Neuron (in vitro differentiated cells): ENCODE measurements around the gene LRRD1.
"Not testable (repeated sequence)": the region's sequence is repeated elsewhere in the genome, so short reads cannot be mapped to it uniquely, and the experiment has no call there.

Source experiments
- H2AFZ ChIP-seq: one replicate; pipeline ENCODE4 v1.6.1; 2013; ENCODE audit warnings: low read depth, mild to moderate bottlenecking, inconsistent platforms, low read length, moderate library complexity
- H3K27me3 ChIP-seq: one replicate; pipeline ENCODE4 v1.6.1; 2013; ENCODE audit warnings: low read length; ENCODE audit not compliant: insufficient read depth
- H3K36me3 ChIP-seq: one replicate; pipeline ENCODE4 v1.6.1; 2013; ENCODE audit warnings: low read length; ENCODE audit not compliant: insufficient read depth
- H3K4me1 ChIP-seq: one replicate; pipeline ENCODE4 v1.6.1; 2013; ENCODE audit warnings: low read length; ENCODE audit not compliant: insufficient read depth
- H3K4me3 ChIP-seq: 2 replicates; pipeline ENCODE4 v1.5.1; 2013; ENCODE audit warnings: mild to moderate bottlenecking, low read length, moderate library complexity
- H3K9me3 ChIP-seq: one replicate; pipeline ENCODE4 v1.6.1; 2013; ENCODE audit warnings: low read length

LRRD1 gene

DNA sequence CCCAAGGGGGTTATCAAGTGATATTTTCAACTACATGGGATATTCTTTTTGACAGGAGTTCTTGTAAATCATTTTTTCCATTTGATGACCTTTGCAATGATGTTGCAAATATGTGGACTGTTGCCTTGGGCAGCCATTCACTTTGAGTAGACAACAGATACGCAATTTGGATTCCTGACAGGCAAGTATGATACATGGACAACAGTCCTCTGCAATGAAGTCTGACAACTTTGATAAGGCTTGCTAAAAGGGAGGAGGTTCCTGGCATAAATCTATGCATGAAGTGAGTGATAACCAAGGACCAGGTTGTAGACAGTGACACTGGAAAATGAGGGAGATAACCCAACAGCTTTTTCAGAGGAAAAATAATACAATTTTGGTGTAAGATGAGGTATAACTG, 17.7 kb downstream of the LRRD1 start:
- H3K27me3 ChIP-seq = no peaks in the 10 kb centered on the region
- no peaks in the 10 kb centered on the region for H3K9me3 ChIP-seq
- H2AFZ ChIP-seq = no peak overlapping the region
- no peaks in the 10 kb centered on the region for H3K4me1 ChIP-seq
- H3K4me3 ChIP-seq = no peak overlapping the region
- H3K36me3 ChIP-seq = no peaks in the 10 kb centered on the region

DNA sequence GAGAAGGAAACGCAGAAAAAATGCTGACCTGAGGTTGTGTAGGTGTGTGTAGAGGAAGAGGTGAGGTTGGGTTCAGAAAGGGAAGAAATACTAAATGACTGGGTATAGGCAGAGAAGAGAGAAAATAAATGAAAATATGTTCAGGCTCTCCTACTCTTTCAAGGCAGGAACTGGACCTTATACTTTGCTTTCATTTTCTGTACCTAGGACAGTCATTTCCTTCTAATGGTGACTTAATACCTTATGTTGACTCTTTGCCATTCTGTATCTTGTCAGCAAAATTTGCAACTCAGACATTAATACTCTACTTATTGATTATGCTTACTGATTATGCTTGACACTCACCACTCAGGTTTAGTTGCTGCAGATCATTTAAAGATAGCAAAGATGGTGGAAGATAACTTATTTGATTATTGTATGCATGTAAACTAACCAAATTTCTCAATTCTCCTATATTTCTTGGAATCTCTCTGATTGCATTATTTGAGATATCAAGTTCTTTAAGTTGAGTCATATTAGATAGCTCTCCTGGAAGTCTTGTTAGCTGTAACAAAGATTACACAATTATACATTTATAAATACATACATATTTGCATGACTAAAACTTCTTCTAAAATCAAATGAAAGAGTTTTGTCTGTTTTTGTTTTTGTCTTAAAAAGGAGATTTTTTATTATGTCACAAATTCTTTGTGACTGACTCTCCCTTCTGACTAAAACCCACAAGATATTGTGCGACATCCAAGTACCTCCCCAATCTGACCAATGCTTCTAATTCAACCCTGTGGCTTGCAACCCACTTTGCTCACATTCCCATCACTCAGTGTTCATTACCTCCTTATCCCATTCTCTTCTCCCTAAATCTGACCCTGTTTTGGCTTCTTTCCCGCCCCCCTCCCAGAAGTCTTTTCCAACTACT, 20.0 kb downstream of the LRRD1 start:
- H3K4me1 ChIP-seq = no peaks in the 10 kb centered on the region
- H3K4me3 ChIP-seq = no peak overlapping the region
- H3K36me3 ChIP-seq = no peaks in the 10 kb centered on the region
- H3K9me3 ChIP-seq = no peaks in the 10 kb centered on the region
- H2AFZ ChIP-seq = no peak overlapping the region
- no peaks in the 10 kb centered on the region for H3K27me3 ChIP-seq

DNA sequence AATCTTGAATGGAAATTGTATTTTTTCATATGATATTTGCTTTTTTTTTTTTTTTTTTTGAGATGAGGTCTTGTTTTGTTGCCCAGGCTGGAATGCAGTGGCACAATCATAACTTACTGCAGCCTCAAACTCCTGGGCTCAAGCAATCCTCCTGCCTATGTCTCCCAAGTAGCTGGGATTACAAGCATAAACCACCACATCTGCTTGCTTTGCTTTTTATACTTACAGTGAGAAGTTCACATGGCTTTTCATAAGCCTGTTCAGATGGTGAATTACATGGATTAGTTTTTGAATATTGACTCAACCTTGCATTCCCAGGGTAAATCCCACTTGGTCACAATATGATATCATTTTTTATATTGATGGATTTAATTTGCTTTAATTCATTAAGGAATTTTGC, 22.0 kb downstream of the LRRD1 start:
- no peaks in the 10 kb centered on the region for H3K36me3 ChIP-seq
- no peak overlapping the region for H3K4me3 ChIP-seq
- H3K9me3 ChIP-seq = no peaks in the 10 kb centered on the region
- no peaks in the 10 kb centered on the region for H3K27me3 ChIP-seq
- H2AFZ ChIP-seq = no peak overlapping the region
- H3K4me1 ChIP-seq = no peaks in the 10 kb centered on the region

DNA sequence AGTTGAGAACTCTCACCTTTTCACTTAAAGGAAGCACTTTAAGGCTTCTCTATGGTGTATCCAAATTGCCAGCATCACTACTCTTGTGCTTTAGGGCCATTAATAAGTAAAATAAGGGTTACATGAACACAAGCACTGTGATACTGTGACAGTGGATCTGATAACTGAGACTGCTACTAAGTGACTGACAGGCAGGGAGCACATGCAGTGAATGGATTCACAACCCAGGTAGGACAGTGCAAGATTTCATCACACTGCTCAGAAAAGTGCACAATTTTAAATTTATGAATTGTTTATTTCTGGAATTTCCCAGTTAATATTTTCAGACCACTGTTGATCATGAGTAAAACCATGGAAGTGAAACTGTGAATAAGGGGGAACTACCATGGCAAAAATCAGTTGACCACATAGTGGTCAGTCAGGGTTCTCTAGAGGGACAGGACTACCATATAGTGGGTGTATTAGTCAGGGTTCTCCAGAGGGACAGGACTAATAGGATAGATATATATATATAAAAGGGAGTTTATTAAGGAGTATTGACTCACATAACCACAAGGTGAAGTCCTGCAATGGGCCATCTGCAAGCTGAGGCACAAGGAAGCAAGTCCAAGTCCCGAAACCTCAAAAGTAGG, 23.7 kb downstream of the LRRD1 start:
- Histone ChIP-seq H2AFZ (no peak overlapping the region), H3K36me3 (no peaks in the 10 kb centered on the region), H3K4me3 (no peak overlapping the region), H3K4me1 (no peaks in the 10 kb centered on the region), H3K27me3 (no peaks in the 10 kb centered on the region), H3K9me3 (no peaks in the 10 kb centered on the region)

DNA sequence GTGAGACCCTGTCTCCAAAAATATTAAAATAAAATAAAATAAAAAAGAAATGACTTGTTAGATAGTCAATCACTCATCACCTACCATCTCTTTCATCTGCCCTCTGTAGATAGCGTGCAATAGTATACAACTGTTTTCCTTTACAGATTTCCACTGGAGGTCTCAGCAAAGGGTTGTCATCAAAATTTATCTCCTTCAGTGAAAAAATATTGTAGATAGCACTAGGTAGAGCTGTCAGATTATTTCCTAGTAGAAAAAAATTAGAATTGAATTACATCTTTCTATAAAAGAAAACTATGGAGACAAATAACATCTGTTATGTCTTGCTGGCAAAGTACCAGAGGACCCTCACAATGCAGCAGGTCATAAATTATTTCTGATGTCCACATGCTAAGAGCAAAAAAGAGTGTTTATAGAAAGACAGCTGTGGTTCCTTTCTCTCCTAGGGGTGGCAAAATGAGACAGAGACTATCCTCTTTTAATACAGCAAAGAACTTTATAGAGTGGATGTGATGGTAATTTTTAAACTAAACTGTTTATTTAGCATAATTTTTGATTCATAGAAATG, 28.4 kb downstream of the LRRD1 start:
- no peak overlapping the region for H3K4me3 ChIP-seq
- no peaks in the 10 kb centered on the region for H3K9me3 ChIP-seq
- H3K36me3 ChIP-seq = no peaks in the 10 kb centered on the region
- no peak overlapping the region for H2AFZ ChIP-seq
- no peaks in the 10 kb centered on the region for H3K4me1 ChIP-seq
- H3K27me3 ChIP-seq = no peaks in the 10 kb centered on the region

DNA sequence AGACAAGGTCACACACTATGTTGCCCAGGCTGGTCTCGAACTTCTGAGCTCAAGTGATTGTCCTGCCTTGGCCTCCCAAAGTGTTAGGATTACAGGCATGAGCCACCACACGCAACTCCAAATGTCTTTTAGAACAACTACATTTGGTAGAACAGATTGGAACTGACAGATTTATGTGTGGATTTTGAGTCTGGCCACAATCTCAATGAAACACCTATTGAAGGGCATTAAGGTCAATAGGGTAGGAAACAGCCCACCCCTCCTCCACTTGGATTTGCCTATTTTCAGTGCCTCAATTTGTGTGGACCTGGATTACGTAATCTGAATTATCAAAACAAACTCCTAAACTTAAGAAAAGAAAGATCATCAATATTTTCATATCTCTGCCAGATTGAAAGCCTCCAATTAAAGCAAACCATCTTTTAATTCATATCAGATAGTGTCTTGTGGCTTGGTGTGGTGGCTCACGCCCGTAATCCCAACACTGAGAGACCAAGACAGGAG, 29.2 kb downstream of the LRRD1 start:
- Histone ChIP-seq H3K4me3 (no peak overlapping the region), H3K4me1 (no peaks in the 10 kb centered on the region), H2AFZ (no peak overlapping the region), H3K27me3 (no peaks in the 10 kb centered on the region), H3K36me3 (no peaks in the 10 kb centered on the region), H3K9me3 (no peaks in the 10 kb centered on the region)

DNA sequence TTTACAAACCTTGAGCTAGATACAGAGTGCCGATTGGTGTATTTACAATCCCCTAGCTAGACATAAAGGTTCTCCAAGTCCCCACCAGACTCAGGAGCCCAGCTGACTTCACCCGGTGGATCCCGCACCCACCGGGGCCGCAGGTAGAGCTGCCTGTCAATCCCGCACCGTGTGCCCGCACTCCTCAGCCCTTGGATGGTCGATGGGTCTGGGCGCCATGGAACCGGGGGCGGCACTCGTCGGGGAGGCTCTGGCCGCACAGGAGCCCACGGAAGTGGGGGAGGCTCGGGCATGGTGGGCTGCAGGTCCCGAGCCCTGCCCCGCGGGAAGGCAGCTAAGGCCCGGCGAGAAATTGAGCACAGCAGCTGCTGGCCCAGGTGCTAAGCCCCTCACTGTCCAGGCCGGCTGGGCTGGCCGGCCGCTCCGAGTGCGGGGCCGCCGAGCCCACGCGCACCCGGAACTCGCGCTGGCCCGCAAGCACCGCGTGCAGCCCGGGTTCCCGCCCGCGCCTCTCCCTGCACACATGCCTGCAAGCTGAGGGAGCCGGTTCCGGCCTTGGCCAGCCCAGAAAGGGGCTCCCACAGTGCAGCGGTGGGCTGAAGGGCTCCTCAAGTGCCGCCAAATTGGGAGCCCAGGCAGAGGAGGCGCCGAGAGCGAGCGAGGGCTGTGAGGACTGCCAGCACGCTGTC, 35.6 kb downstream of the LRRD1 start:
- not testable (repeated sequence) for H3K36me3 ChIP-seq, H3K27me3 ChIP-seq, H3K4me3 ChIP-seq, H3K9me3 ChIP-seq, H3K4me1 ChIP-seq, H2AFZ ChIP-seq

DNA sequence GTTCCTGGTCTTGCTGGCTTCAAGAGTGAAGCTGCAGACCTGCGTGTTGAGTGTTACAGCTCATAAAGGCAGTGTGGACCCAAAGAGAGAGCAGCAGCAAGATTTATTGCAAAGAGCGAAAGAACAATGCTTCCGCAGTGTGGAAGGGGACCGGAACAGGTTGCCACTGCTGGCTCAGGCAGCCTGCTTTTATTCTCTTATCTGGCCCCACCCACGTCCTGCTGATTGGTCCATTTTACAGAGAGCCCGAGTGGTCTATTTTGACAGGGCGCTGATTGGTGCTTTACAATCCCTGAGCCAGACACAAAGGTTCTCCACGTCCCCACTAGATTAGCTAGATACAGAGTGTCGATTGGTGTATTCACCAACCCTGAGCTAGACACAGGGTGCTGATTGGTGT, 36.2 kb downstream of the LRRD1 start:
- H3K36me3 ChIP-seq, H3K9me3 ChIP-seq, H3K4me1 ChIP-seq, H3K4me3 ChIP-seq, H3K27me3 ChIP-seq, H2AFZ ChIP-seq: not testable (repeated sequence)

DNA sequence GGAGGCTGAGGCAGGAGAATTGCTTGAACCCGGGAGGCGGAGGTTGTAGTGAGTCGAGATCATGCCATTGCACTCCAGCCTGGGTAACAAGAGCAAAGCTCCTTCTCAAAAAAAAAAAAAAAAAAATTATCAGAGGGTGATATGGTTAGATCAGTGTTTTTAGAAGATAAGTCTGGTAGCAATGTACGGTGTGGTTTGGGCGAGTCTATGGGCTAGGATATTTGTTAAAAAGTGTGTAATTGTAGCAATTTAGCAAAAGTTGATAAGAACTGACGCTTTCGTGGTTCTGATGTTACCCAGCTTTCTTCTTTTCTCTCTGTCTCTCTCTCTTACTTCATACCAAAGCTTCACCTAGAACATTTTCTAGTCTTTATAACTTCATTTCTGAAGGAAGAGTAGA, 37.8 kb downstream of the LRRD1 start:
- Histone ChIP-seq H2AFZ (no peak overlapping the region), H3K9me3 (peaks cover 4% of the 10 kb centered on the region), H3K27me3 (no peaks in the 10 kb centered on the region), H3K4me1 (no peaks in the 10 kb centered on the region), H3K36me3 (no peaks in the 10 kb centered on the region), H3K4me3 (no peak overlapping the region)

DNA sequence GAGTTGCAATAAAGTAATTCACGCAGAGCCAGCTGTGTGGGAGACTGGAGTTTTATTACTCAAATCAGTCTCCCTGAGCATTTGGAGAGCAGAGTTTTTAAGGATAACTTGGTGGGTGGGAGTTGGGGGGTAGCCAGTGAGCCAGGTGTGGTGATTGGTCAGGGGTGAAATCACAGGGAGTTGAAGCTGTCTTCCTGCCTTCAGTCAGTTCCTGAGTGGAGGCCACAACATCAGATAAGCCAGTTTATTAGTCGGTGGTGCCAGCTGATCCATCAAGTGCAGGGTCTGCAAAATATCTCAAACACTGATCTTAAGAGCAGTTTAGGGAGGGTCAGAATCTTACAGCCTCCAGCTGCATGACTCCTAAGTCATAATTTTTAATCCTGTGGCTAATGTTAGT, 41.4 kb downstream of the LRRD1 start:
- no peaks in the 10 kb centered on the region for H3K4me1 ChIP-seq
- H3K27me3 ChIP-seq = no peaks in the 10 kb centered on the region
- no peak overlapping the region for H3K4me3 ChIP-seq
- H3K9me3 ChIP-seq = peaks cover 4% of the 10 kb centered on the region
- no peak overlapping the region for H2AFZ ChIP-seq
- no peaks in the 10 kb centered on the region for H3K36me3 ChIP-seq

DNA sequence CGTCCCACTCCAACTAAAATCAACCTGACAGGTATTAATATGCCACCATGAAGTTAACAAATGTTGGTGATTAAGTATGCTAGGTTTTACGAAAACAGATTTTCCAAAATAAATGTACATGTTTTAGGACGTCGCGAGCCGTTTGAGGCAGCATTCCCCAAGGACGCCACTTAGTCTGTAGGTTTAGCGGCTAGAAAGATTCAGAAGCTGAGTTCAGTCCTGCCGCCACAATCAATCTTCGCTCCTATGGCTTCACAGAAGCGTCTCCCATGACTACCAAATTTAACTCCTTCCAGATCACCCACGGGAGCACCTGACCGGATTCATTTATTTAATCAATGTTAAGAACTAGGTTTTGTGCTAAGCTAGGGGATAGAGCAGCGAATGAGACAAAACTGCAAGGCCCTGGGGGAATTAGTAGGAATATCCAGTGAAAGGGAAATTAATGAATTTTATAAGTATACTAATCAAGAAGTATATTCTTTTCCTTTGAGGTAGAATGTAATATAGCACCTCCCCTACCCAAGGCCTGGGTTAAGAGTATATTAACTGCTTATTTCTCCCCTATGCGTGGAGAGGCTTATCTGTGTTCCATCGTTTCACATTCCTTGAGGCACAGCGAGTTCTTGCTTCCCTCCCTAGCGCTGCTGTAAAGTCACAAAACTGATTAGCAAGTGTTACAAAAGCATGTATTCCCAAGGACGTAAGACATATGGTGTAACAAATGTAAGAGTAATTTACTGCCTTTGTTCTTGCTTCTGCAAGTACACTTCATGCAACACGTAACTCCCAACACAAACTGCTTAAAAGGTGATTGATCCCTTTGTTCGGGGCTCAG, 43.7 kb downstream of the LRRD1 start:
- peak overlapping the region; percentile 68 for H2AFZ ChIP-seq
- no peaks in the 10 kb centered on the region for H3K4me1 ChIP-seq
- peaks cover 7% of the 10 kb centered on the region for H3K36me3 ChIP-seq
- no peaks in the 10 kb centered on the region for H3K27me3 ChIP-seq
- peak overlapping the region; percentile 70 for H3K4me3 ChIP-seq
- peaks cover 2% of the 10 kb centered on the region for H3K9me3 ChIP-seq

DNA sequence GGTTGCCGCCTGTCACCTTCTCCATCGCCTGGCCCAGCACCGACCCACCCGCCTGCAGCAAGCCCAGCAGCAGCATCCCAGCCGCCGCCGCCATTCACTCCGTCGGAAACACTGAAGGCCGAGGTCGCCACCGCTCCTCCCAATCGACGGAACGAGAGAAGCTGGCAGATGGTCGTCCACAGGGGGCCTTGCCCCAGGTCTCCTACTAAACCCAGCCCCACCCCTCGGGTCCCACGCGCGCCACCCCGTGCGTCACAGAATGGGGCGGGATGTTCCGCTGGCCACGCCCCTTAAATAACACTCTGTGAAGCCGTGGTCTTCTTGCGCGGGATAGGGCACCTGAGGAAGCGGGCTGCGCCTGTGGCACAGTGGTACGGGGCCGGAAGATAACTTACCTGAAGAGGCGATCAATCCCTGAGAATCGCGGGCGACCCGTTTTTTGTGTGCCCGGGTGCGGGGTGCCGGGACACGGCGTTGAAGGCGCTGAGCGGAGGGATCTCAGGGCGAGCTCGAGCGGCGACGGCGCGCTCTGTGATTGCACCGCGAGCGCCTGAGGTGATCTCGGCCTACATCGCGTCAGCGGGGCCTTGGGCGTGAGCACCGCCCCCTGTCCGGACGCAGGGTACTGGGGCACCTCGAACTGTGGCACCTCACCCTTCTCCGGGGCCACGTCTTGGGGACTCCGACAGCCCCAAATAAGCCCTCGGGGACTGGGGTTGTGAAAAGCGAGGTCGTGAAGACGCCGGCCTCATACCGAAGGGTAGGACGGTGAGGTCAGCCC, 44.5 kb downstream of the LRRD1 start, which contains the start of gene CYP51A1:
Gene CYP51A1 (minus strand): TSS at position 207 of the 781 bp plus-strand sequence. CDS start 113 bp downstream, at position 94.
- Histone ChIP-seq H3K36me3 (peaks cover 14% of the 10 kb centered on the region), H3K27me3 (no peaks in the 10 kb centered on the region), H3K9me3 (no peaks in the 10 kb centered on the region), H3K4me1 (no peaks in the 10 kb centered on the region), H2AFZ (peak within 1 kb of the TSS; percentile 68), H3K4me3 (peak within 1 kb of the TSS; percentile 70)
